ENCODE measurements around the gene MICAL3.
A peak's percentile ranks its signal among the peaks of the same experiment; 100 is the strongest.

The MICAL3 gene

GRCh38 chr22:17860220-17860965, 164.0 kb downstream of the MICAL3 start:
- no peak for DNase-seq

GRCh38 chr22:17858033-17858432, 166.3 kb downstream of the MICAL3 start:
- no peak for DNase-seq

GRCh38 chr22:17855572-17856290, 168.6 kb downstream of the MICAL3 start:
- no peak for DNase-seq

- DNase-seq, result no peak
Observed at GRCh38 chr22:17853073-17853472, 171.3 kb downstream of the MICAL3 start.

GRCh38 chr22:17851759-17852158, 172.6 kb downstream of the MICAL3 start:
- no peak for DNase-seq

- no peak for DNase-seq
Observed at GRCh38 chr22:17847360-17848078, 176.8 kb downstream of the MICAL3 start.

GRCh38 chr22:17846326-17846992, 177.9 kb downstream of the MICAL3 start:
- DNase-seq, result no peak

GRCh38 chr22:17845790-17846189, 178.6 kb downstream of the MICAL3 start:
- DNase-seq, result no peak

- DNase-seq, result no peak
Observed at GRCh38 chr22:17845327-17845726, 179.0 kb downstream of the MICAL3 start.

GRCh38 chr22:17844150-17844549, 180.2 kb downstream of the MICAL3 start:
- no peak for DNase-seq

GRCh38 chr22:17842386-17842785, 182.0 kb downstream of the MICAL3 start:
- DNase-seq, result peak; percentile 46

GRCh38 chr22:17841836-17842235, 182.5 kb downstream of the MICAL3 start:
- DNase-seq, result no peak

GRCh38 chr22:17838180-17838865, 186.0 kb downstream of the MICAL3 start:
- no peak for DNase-seq

- DNase-seq, result no peak
Observed at GRCh38 chr22:17836992-17837742, 187.2 kb downstream of the MICAL3 start.

- no peak for DNase-seq
Observed at GRCh38 chr22:17835256-17835655, 189.1 kb downstream of the MICAL3 start.

GRCh38 chr22:17833489-17833888, 190.9 kb downstream of the MICAL3 start:
- DNase-seq, result no peak

GRCh38 chr22:17832665-17833064, 191.7 kb downstream of the MICAL3 start:
- no peak for DNase-seq

GRCh38 chr22:17831501-17832251, 192.7 kb downstream of the MICAL3 start:
- DNase-seq, result no peak

- DNase-seq, result peak; percentile 83
Observed at GRCh38 chr22:17830043-17830961, 194.1 kb downstream of the MICAL3 start.

GRCh38 chr22:17829695-17830042, 194.7 kb downstream of the MICAL3 start:
- no peak for DNase-seq

All from activated CD4-positive, CD25-positive, alpha-beta regulatory T cell treated with anti-CD3 and anti-CD28 coated beads, Interleukin-2, amount 50 U/mL, for 72 hours (primary cell).